Epithelial cell of proximal tubule (primary cell): ENCODE measurements around the gene TUBA3E. TPM values are rescaled to one million over a fixed set of nuclear protein-coding genes. Genes with fewer than 3 reads are reported as not detected.
"Not testable (repeated sequence)": the region's sequence is repeated elsewhere in the genome, so short reads cannot be mapped to it uniquely, and the experiment has no call there.

ENCODE experiments used
- DNase-seq: peaks from one replicate; pipeline ENCODE4 v3.0.0-alpha.2; 2011; ENCODE audit warnings: low read depth
- H3K4me3 ChIP-seq: 2 replicates; pipeline ENCODE4 v1.5.1; 2011; ENCODE audit warnings: low read depth, mild to moderate bottlenecking, low read length
- total RNA-seq: library from RNA; depleted of rRNA; stranded (reverse); fragments of >200 nt; gene quantifications from 2 replicates; pipeline ENCODE4 v1.2.3, GENCODE V29; 2015
- TF ChIP-seq, protein P1 (sequence below): conservative IDR thresholded peaks from 2 replicates; pipeline ENCODE4 v1.5.1; 2012; ENCODE audit warnings: low read depth, mild to moderate bottlenecking, low read length

TUBA3E gene
- total RNA-seq, 1 donor from 2014 or later = not detected

DNA sequence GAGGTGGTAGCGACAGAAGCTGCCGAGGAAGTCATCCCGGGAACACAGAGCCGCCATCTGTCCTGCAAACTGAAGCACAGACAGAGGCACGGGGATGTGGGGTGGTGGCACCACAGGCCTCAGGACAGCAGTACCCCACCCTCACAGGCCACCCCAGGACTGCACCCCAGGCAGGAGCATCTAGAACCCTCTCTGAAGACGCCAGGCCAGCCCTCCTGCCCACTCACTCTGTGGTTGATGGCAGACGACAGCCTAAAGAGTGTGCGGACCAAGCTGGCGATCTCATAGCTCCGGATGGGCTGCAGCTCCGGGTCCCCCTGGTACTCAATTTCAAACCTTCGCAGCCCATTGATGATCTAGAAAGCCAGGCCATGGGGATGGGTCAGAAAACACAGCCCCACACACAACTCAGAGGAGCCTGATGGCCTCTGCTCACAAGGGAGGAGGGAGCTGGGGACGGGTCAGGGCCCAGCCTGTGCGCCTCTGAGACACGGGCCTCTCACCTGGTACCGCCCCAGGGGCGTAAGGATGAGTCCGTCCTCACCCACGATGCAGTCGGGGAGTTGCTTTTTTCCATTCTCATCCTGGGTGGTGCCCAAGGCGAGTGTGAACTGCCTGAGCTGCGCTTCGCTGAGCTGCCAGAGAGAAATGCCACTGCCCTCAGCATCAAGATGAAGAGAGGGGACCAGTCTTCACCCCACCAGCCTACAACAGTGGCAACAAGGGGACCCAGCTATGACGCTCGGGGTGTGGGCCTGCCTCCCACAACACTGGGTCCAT lies 45.2 kb downstream of the TUBA3E start:
- no peak overlapping the region for H3K4me3 ChIP-seq
- TF ChIP-seq, protein P1, sequence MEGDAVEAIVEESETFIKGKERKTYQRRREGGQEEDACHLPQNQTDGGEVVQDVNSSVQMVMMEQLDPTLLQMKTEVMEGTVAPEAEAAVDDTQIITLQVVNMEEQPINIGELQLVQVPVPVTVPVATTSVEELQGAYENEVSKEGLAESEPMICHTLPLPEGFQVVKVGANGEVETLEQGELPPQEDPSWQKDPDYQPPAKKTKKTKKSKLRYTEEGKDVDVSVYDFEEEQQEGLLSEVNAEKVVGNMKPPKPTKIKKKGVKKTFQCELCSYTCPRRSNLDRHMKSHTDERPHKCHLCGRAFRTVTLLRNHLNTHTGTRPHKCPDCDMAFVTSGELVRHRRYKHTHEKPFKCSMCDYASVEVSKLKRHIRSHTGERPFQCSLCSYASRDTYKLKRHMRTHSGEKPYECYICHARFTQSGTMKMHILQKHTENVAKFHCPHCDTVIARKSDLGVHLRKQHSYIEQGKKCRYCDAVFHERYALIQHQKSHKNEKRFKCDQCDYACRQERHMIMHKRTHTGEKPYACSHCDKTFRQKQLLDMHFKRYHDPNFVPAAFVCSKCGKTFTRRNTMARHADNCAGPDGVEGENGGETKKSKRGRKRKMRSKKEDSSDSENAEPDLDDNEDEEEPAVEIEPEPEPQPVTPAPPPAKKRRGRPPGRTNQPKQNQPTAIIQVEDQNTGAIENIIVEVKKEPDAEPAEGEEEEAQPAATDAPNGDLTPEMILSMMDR = no peak
- no peak for DNase-seq

DNA sequence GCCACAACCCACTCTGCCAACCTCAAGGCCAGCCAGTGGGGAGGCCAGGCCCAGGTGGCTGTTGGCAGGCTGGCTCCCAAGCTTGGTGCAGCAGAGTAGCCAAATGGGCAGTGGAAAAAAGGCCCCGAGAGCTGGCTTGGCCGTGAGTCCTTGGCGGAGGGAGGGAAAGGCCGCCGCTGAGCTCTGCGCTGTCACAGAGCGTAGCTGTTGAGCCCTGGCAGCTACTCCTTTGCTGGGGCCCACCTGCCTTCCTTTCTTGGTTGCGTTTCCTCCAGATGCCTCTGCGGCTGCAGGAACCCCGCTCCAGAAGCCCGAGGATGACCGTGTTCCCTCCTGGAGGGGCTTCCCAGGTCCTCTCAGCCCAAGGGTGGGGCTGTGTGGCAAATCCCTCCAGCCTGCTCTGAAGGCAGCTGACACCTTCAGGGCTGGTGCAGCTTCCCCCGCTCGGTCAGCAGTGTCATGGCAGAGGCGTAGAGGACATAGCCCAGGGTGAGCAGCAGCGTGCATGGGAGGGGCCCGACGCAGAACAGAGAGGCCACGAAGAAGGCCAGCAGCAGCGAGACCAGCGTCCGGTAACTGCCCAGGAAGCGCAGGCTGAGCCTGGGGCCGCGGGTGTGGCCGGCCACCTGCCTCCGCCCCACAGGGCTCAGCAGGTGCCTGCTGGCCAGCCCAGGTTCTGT lies 46.0 kb downstream of the TUBA3E start:
- not testable (repeated sequence) for H3K4me3 ChIP-seq, DNase-seq

GRCh38 chr2:130151145-130151512 lies 47.1 kb downstream of the TUBA3E start:
- not testable (repeated sequence) for DNase-seq, H3K4me3 ChIP-seq

- no peak for DNase-seq
Observed at GRCh38 chr2:130150181-130151144, 47.8 kb downstream of the TUBA3E start.

DNA sequence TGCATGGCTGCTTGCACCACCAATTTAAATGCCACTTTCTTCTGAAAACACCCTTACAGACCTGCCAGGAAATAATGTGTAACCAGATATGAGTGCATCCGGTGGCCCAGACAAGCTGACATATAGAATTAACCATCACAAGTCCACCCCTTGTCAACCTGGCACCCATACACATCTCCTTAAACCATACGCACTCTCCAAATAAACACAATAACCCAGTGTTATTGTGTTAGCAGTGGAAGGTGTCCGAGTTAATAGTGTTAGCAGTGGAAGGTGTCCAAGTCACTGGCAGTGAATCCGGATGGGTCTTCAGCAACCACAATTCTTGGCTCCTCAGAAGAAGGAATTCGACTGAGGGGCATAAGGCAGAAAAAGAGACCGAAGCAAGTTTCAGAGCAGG lies 49.7 kb downstream of the TUBA3E start:
- not testable (repeated sequence) for DNase-seq, H3K4me3 ChIP-seq

More at GRCh38 chr2:130150181-130151144, 47.8 kb downstream of the TUBA3E start:
- no peak overlapping the region for H3K4me3 ChIP-seq
- TF ChIP-seq, protein P1 = no peak

DNA sequence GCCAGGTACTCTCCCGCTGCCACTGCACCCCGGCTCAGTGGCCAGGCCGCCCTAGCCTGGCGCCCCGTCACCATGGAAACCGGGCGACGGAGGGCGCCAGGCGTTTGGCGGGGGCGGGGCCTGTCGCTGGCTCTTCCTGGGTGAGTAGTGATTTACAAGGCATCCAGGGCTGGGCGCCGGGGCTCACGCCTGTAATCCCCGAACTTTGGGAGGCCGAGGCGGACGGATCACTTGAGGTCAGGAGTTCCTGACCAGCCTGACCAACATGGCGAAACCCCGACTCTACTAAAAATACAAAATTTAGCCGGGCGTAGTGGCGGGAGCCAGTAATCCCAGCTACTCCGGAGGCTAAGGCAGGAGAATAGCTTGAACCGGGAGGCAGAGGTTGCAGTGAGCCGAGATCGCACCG lies 53.2 kb downstream of the TUBA3E start, which contains the start of gene CCDC74B:
TSS of gene CCDC74B (minus strand) at position 107 of the 409 bp plus-strand sequence. CDS start 116 bp downstream, outside the sequence.
- DNase-seq = not testable (repeated sequence)
- peak within 1 kb of the TSS; percentile 46 for H3K4me3 ChIP-seq

GRCh38 chr2:130143266-130144039 lies 54.8 kb downstream of the TUBA3E start:
- not testable (repeated sequence) for H3K4me3 ChIP-seq, DNase-seq

DNA sequence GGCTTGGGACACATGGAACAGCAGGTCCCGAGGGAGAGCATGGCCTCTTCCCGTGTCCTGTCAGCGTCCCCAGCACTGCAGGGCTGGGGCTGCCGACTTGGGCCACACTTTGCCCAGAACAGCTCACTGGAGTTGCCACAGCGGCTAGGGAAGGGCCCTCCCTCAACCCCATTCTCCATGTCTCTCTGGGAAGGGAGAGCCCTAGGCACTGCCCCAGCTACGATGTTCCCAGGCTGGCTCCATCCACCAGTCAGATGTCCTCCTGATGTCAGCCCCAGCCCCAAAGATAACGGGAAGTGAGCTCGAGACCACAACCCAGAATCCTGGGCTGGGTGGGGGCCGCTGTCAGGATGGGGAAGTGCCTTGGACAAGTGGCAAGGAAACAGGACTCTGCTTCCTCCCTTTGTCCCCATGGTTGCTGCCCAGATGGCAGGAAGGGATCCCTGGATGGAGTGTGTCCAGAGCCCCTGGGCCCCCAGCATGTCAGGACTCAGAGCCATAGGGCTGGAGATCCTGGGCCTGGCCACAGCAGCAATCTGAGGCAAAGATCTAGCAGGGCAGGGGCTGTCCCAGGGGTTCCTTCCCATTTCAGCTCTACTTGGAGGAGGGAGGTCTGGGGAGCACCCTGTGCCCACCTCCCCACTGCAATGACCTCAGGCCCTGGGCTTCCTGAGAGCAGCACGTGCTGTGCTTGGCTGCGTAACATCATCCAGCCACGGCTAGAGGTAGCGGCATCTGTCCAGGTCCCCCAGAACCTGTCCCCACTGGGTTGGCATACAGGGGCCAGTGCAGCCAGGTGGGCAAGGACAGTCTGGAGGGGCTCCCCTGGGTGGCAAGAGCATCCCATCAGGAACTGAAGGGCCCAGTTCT lies 55.6 kb downstream of the TUBA3E start:
- DNase-seq, H3K4me3 ChIP-seq: not testable (repeated sequence)

Other genes starting within 250 kb of the TUBA3E start
- gene RAB6C, start 218.8 kb downstream of the TUBA3E start, total RNA-seq = 0.07 TPM in 1 of 2 replicates, not detected in the other
- not detected in 2 replicates for gene POTEF, start 69.2 kb downstream of the TUBA3E start, total RNA-seq
- 2.1 and 5.6 TPM in 2 replicates for gene CCDC74B, start 53.3 kb downstream of the TUBA3E start, total RNA-seq
- gene SMPD4, start 16.8 kb downstream of the TUBA3E start, total RNA-seq = 62.2 and 80.7 TPM in 2 replicates
- gene MZT2B, start 16.2 kb downstream of the TUBA3E start, total RNA-seq = 290 and 369 TPM in 2 replicates
- gene IMP4, start 144.5 kb upstream of the TUBA3E start, total RNA-seq = 134 and 219 TPM in 2 replicates
- 18.7 and 23.8 TPM in 2 replicates for gene PTPN18, start 157.6 kb upstream of the TUBA3E start, total RNA-seq